GM19035 (cell line): Measurements from ENCODE around the gene GIGYF2.
"Not testable (repeated sequence)": the region's sequence is repeated elsewhere in the genome, so short reads cannot be mapped to it uniquely, and the experiment has no call there.

Experiments
- ATAC-seq: cut with Tn5 transposase; IDR thresholded peaks from one replicate; pipeline ENCODE4 v1.9.1; 2021; ENCODE audit not compliant: unreplicated experiment

GIGYF2 gene

DNA sequence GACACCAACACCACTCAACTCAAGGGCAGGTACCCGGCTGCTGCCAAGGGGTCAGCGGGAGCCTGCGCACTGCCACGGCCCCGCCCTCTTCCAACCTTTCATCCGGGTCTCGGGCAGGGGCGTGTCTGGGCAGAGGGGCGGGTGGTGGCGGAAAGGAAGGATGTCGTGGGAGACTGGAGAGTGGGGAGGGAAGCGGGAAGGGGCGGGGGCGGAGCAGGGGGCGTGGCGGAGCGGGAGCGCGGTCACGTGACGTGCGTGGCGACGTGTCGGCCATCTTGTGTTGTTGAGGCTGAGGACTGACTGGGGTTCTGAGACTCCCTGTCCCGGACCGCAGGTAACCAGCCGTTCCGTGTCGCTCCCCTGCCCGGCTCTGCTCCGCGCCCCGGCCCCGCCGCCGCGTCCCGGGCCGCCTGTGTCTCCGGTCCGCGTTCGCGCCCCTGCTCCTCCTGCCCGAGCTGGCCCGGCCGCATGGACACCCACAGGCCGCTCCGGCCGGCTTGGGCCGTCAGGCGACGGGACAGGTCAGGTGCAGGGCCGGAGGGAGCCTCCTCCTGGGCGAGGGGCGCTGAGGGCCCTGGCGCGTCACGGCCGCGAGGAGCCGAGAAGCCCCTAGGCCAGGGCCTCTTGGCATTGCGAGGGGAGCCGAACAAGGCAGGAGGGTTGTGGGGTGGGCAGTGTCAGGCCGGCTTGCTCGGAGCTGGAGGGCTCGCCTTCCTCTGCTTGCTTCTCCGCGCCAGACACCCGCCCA lies at the start of gene GIGYF2:
Gene GIGYF2 (plus strand): TSS at position 273 of the 748 bp plus-strand sequence. CDS start 37,867 bp downstream, outside the sequence.
- ATAC-seq: peak; percentile 76

DNA sequence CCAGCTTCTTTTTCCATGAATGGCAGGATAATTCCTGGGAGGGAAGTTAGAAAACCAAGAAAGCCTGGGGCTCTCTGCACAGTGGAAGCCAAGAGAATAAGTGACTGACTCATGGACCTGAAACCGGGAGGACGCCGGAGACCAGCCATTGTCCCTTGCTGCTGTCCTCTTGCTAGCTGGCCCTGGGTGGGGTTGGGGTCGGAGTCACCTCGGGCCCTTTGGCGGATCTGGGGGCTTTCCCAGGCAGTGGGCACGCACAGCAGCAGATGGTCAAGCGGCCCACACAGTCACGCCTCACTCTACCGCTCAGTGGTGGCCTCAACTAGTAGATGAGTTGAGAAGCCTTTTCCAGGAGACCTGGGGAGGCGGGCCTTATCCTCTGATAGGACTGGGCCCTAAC lies 48.1 kb upstream of the GIGYF2 start:
- ATAC-seq: no peak

DNA sequence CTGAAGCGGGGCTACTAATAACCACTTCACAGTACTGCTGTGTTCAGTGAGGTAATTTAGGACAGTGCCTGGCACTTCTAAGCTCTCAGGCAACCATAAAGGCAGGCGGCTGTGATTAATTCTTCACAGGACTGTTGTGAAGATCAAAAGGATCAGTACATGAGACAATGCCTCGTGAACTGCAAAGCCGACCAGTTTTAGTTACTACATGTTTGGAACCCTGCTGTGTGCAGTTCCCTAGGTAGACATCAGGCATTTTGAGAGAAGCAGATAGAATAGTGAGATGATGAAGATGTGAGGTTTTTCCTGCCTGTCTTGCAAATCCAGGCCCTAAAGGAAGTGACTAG lies 44.7 kb upstream of the GIGYF2 start:
- no peak for ATAC-seq

GRCh38 chr2:232653441-232653840 lies 43.7 kb upstream of the GIGYF2 start:
- ATAC-seq: no peak

DNA sequence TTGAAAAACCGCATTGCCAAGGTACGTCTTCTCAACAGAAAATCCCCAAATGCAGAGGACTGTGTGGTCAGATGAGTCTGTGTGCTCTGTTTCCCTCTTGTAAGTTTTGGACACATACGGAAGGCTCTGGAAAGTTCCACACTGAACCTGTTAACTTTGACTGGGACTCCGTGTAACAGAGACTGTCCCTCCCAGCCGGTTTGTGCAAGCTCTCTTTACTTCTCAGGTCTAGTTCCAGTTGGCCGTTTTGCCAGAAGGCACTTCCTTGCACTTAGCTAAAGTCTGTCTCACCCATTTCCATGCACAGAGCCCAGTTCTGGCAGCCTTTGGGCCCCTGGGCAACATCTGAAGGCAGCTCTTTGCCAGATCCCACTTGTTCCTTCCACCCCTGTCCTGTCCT lies 41.7 kb upstream of the GIGYF2 start:
- no peak for ATAC-seq

GRCh38 chr2:232658217-232658785 lies 38.8 kb upstream of the GIGYF2 start:
- no peak for ATAC-seq

DNA sequence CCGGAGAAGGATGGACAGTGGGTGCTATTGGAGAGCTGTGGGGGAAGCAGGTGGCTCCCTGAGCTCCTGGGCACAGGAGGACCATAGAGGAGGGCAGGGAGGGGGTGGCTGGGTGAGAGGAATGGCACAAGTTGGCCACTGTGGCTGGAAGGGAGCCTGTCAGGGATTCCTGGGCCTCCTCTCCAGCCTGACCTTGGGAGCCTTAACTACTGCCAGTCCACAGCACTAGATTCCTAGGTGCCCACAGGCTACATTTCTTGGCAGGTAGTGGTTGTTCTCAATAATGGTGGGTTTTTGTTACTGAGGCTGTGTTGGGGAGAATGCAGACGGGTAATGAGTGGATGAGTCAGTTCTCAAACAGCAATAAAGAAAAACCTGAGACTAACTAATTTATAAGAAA lies 37.8 kb upstream of the GIGYF2 start:
- ATAC-seq: no peak

- no peak for ATAC-seq
These were observed 34.5 kb upstream of the GIGYF2 start for GRCh38 chr2:232662486-232663260.

GRCh38 chr2:232666051-232666805 lies 30.9 kb upstream of the GIGYF2 start:
- ATAC-seq: no peak

DNA sequence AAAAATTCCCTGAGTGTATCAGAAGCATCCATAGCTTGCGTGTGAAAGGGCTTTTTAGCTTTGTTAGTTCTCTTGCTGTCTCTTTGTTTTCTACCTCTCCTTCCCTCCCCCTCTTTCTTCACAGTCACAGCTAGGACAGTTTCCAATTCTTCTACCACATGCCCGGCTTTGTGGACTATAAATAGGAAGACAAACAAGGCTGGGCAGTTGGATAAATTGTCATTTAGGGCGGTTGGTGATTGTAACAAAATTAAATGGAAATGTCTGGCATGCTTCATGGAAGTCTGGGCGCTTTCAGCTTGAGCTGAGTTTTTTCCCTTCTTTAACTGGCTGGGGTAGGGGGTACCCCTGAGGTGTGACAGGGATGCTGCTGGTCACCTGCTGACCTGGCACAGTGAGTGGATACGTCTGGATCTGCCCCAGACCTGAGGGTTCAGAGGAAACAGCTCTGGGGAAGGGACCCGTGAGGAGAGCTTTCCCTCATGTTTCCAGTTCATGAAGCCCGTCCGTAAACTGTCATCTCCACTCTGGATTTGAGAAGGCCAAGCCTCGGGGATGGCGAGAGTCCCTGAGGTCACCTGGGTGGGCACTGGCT lies 29.0 kb upstream of the GIGYF2 start:
- no peak for ATAC-seq

DNA sequence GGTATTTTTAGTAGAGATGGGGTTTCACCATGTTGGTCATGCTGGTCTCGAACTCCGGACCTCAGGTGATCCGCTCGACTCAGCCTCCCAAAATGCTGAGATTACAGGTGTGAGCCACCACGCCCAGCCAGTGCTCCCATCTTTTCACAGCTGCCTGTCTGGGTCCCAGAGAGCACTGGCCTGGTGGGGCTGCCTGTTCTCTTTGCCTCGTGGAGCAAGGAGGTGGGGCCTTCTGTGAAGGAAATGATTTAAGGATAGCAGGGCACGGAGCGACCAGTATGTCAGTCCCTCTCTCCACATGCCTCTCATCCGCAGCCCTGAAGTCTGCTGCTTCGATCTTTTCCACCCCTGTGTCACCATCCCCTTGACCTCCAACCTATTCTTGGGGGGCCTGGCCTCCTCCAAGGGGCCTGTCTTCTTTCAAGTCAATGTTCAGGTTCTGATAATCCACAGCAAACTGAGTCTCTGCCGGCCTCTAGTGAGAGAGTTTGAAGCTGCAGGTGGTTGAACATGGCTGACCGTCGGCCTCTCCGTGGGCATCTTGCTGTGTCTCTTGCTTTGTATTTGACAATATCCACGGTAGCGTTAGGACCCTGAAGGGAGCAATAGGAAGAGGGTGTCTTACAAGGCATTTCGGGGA lies 28.2 kb upstream of the GIGYF2 start:
- no peak for ATAC-seq

GRCh38 chr2:232672588-232672987 lies 24.5 kb upstream of the GIGYF2 start:
- no peak for ATAC-seq

DNA sequence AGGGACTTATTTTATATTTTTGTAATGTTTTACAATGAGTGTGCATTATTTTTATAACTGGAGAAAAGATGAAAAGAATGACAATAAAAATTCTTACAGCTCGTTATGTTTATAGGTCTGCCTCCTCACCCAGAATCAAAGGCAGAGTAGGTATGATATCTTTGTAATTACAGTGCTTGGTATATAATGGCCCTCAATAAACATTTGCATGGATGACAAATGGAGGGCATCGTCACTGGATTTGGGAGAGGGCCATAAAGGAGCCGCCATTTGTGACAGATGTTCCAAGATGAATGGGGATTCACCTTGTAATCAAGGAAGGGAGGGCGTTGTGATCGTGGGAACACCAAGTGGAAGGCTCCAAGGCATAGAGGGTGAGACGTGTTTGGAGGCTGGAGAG lies 22.6 kb upstream of the GIGYF2 start:
- ATAC-seq: no peak

DNA sequence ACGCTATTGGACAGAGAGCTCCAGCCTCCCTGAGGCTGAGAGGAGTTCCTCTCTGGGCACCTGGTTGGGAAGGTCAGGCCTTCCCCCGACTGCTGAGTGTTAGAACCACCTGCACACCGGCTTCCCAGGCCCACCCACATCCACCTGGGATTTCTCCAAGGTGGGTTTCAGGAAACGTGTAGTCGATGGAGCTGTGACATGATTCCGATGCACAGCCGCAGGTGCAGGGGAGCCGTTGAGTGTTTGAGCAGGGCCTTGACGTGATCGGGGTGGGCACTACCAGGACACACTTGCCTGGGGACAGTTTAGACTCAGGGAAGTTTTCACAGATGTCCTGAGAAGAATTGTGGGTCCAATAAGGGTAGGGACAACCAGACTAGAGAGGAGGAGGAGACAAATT lies 21.8 kb upstream of the GIGYF2 start:
- no peak for ATAC-seq

GRCh38 chr2:232680006-232680405 lies 17.1 kb upstream of the GIGYF2 start:
- no peak for ATAC-seq

DNA sequence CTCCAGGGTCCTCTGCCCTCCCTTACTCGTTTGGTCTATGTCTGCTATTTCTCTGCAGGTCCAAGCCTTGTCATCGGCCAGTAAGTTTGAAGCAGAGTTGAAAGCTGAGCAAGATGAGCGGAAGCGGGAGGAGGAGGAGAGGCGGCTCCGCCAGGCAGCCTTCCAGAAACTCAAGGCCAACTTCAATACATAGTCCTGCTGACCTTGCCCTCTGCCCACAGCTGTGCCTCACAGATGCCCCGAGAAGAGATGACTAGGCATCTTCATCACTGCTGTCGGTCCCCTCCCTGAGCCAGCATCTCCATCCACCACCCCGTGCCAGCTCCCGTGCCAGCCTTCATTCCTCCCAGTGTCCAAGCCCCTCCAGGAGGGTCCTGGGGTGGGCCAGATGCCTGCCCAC lies 15.6 kb upstream of the GIGYF2 start:
- ATAC-seq: no peak

GRCh38 chr2:232683368-232683767 lies 13.8 kb upstream of the GIGYF2 start:
- ATAC-seq: no peak

- ATAC-seq: not testable (repeated sequence)
These were observed 11.7 kb upstream of the GIGYF2 start for GRCh38 chr2:232685391-232685790.

DNA sequence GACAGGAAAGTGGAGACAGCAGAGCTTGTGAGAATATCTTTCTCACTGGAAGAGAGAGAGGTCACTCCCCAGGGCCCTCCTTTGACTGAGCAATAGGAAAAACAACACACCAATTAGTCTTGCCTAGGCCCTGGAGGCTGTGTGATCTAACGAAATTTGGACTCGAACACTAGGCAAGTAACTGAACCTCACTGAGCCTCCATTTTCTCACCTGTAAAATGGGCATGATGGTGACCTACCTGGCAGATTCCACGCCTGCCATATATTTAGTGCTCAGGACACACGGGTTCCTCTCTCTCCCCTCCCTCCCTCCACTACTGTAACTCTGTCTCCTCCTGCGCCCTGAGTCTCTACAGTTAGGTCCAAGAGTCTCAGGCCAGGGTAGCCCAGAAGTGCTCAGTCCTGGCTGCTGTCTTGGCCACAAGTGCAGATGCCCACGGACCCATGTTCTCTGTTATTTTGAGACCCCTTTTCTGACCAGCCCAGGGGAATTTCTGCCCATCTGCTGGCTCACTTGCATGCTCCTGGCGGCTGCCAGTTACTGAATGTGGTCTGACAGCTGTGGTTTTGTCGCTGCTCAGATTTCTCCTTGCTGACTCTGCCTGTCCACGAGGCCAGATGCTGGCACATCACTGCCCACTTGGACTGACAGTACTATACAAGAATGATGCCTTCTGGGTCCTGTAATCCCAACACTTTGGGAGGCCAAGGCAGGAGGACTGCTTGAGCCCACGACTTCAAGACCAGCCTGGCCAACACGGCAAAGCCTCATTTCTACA lies 9.6 kb upstream of the GIGYF2 start:
- no peak for ATAC-seq

- ATAC-seq: no peak
These were observed 8.9 kb upstream of the GIGYF2 start for GRCh38 chr2:232688201-232688600.
